GM10248 (cell line): Measurements from ENCODE around the gene HNRNPLL.
A peak's percentile ranks its signal among the peaks of the same experiment; 100 is the strongest.
"Not testable (repeated sequence)": the region's sequence is repeated elsewhere in the genome, so short reads cannot be mapped to it uniquely, and the experiment has no call there.

Source experiments
- CTCF ChIA-PET: fragments of 300-600 bp; sonication (Branson Sonifier 250); formaldehyde crosslinking; extraction: SDS; loops from one replicate; lab custom pipeline; 2021; ENCODE audit warnings: antibody characterized with exemption; lab: Yijun Ruan, JAX
- POLR2A ChIA-PET: fragments of 350-650 bp; sonication (Branson Sonifier 250); formaldehyde crosslinking; extraction: SDS; loops from one replicate; lab custom pipeline; 2020; ENCODE audit warnings: antibody characterized with exemption; lab: Yijun Ruan, JAX
- DNase-seq: peaks from one replicate; pipeline ENCODE4 v3.0.0; 2012; ENCODE audit errors: extremely low spot score
- TF ChIP-seq, protein P1 (sequence below): IDR thresholded peaks from 2 replicates; pipeline ENCODE4 v1.5.1; 2012; ENCODE audit warnings: mild to moderate bottlenecking, low read depth; ENCODE audit errors: extremely low read depth, missing control alignments, control extremely low read depth

HNRNPLL gene

DNA sequence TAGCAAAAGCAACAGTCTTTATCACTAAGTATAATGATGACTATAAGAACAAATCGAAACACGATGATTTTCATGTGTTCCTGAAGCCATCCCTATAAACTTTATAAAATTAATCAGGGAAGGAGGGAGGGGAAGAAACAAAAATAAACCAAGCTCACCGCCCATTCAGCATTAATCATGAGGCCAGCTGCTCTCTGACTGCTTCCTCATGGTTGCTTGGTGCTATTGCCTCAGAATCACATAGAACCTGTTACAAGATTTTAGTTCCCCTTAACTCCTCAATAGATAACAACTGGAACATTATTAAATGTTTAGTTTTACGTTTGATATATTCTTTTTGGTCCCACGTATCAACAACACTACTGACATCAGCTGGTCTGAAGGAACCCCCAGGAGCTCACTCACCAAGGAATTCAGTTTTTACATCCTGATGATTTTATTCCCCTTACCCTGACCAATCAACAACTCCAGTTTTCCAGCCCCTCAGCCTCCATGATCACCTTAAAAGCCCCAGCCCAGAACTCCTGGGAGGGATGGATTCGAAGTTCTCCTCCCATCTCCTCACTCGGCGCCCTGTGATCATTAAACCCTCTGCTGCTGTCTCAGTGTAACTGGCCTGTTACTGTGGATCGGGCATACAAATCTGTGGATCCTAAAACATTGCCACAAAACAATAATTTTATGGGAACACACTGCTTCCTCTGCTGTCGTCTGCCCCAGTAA is 10.6 kb upstream of the HNRNPLL start:
- ChIA-PET POLR2A (no interaction called here), CTCF (interaction anchor here (0.8 to 4.6 kb wide), 9 partner anchors 11 to 110 kb away, joined by 3 to 28 read pairs (median 3); partner anchors contain the start of gene HNRNPLL)
- TF ChIP-seq, protein P1, sequence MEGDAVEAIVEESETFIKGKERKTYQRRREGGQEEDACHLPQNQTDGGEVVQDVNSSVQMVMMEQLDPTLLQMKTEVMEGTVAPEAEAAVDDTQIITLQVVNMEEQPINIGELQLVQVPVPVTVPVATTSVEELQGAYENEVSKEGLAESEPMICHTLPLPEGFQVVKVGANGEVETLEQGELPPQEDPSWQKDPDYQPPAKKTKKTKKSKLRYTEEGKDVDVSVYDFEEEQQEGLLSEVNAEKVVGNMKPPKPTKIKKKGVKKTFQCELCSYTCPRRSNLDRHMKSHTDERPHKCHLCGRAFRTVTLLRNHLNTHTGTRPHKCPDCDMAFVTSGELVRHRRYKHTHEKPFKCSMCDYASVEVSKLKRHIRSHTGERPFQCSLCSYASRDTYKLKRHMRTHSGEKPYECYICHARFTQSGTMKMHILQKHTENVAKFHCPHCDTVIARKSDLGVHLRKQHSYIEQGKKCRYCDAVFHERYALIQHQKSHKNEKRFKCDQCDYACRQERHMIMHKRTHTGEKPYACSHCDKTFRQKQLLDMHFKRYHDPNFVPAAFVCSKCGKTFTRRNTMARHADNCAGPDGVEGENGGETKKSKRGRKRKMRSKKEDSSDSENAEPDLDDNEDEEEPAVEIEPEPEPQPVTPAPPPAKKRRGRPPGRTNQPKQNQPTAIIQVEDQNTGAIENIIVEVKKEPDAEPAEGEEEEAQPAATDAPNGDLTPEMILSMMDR: no peak
- no peak for DNase-seq

DNA sequence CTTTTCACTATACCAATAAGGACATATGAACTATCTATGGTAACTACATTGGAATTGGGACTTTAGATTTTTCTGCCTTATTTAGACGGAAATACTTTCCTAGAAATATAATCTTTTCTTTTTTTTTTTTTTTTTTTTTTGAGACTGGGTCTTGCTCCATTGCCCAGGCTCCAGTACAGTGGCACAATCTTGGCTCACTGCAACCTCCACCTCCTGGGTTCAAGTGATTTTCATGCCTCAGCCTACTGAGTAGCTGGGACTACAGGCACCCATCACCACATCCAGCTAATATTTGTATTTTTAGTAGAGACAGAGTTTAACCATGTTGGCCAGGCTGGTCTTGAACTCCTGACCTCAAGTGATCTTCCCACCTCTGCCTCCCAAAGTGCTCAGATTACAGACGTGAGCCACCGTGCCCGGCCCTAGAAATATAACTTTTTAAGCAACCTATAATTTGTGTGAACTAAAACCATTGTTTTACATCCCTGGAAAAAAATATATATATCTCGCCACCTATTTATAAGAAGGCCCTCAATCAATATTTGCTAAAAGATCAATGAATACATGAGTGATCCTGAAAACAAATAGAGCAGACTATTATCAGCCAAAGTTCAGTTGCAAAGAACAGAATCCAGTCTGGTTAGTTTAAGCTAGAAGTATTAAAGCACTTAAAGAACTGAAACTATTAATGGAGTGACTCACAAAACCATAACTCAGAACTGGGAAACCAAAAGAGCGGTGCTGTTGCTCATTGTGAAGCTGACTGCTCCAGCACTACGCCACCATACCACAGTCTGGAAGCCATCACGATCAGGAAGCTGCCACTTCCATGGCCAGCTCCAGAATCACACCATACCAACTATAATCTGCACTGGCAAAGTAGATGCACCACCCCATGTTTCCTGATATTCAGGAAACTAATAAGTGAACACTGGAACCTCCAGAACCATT is 8.4 kb upstream of the HNRNPLL start:
- ChIA-PET POLR2A (interaction anchor here (1.1 to 1.9 kb wide), 2 partner anchors 133 to 140 kb away, joined by 3 to 13 read pairs; partner anchors contain the start of gene SRSF7), CTCF (interaction anchor here (1.0 to 4.6 kb wide), 7 partner anchors 9 to 30 kb away, joined by 3 to 28 read pairs (median 5); partner anchors contain the start of gene HNRNPLL)
- peak; percentile 53 for DNase-seq
- TF ChIP-seq, protein P1: no peak

DNA sequence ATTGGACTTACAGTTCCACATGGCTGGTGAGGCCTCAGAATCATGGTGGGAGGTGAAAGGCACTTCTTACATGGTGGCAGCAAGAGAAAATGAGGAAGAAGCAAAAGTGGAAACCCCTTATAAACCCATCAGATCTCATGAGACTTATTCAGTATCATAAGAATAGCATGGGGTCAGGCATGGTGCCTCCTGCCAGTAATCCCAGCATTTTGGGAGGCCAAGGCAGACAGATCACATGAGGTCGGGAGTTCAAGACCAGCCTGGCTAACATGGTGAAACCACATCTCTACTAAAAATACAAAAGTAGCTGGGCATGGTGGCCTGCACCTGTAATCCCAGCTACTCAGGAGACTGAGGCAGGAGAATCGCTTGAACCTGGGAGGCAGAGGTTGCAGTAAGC is 6.5 kb upstream of the HNRNPLL start:
- CTCF ChIA-PET: interaction anchor here (0.9 to 1.1 kb wide), 2 partner anchors 9 to 95 kb away, joined by 3 read pairs; no protein-coding TSS in a partner anchor
- POLR2A ChIA-PET, DNase-seq: not testable (repeated sequence)

DNA sequence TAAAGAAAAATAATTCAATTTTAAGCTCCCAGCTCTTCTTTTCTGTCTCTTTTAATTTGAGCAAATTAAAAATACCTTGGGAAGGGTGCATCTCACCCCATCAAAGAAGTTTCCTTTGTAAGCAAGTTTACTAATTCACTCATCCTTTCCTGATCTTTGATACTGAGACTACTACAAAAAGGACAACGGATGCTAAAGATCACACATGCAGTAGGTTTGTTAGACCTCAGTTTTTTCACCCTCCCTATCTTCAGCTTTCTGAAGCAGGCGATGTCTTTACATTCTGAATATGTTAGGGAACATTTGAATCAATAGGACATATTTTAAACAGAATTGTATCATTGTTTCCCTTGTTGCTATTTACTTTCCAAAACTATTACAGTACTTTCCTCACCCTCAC is 6.0 kb upstream of the HNRNPLL start:
- TF ChIP-seq, protein P1: no peak
- DNase-seq: no peak
- ChIA-PET POLR2A (interaction anchor here (1.6 kb wide), 1 partner anchor 142 kb away, joined by 6 read pairs; the partner anchor contains the start of gene SRSF7), CTCF (interaction anchor here (1.1 kb wide), 1 partner anchor 96 kb away, joined by 3 read pairs; no protein-coding TSS in a partner anchor)

DNA sequence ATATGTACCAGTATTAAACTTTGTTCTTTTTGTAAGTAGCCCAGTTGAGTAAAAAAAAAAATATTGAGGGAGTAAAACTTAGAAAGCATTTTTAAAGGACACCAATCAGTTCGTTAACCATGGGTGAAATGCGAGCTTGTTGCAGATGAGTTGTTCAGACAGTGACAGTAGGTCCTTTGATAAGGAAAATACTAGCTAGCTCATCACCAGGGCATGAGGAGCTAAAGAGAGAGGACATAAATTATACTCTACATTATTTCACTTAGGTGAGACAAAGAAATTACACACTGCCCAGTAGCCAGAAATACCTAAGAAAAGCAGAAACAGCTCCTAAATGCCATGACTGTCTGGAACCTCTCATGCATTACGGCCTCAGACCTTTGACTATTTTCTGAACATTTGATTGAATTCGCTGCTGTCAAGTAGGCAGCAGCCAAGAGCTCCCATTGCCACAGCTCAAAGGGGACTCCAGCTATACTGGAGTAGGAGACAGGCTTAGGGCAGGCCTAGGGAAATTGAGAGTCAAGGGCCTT is 2.6 kb upstream of the HNRNPLL start:
- ChIA-PET CTCF (interaction anchor here (0.8 to 4.6 kb wide), 15 partner anchors 8 to 136 kb away, joined by 3 to 45 read pairs (median 6); partner anchors contain the start of gene GALM), POLR2A (interaction anchor here (1.4 kb wide), 1 partner anchor 146 kb away, joined by 11 read pairs; the partner anchor contains the start of gene SRSF7)
- TF ChIP-seq, protein P1: no peak
- DNase-seq: no peak

DNA sequence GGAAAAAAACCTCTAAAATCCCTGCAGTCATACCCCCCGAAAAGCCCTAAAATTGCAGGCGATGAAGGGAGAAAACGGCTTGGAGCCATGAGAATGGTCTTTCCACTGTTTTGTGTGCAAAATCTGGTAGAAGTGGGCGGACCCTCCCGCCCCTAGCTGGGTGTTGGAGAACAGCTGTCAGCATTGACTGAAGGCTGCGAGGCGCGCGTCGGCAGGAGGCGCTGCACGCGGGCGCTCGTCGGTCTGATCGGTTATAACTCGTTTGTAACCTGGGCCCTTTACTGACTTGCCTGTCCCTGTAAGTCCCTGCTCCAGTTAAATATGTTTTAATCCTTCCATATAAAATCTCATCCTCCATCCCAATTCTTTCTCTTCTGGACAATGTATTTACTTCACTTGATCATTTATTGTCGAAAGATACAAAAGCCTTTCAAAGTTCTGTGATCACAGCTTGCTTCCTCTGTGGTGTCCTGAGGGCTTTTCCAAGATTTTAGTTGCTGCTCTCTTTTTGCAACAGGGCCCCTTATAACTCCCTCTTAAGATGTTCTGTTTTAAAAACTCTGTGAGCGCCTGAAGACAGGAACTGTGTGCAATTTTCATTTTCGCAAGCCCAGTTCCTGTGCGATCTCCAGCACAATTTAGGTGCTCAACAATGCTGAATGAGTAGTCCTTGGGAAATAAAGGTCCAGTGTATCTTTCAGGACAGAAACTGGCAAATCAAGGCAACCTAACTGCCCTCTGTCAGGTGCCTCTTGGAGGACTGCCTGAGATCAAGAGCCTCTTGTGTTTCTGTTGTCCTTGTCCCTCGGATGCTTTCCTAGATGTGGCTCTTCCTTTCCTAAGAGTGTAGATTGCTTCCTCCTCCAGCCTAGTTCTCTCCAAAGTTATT is 918 bp upstream of the HNRNPLL start:
- ChIA-PET POLR2A (interaction anchor here (3.0 kb wide), 1 partner anchor 147 kb away, joined by 22 read pairs; the partner anchor contains the start of gene SRSF7), CTCF (interaction anchor here (0.6 to 4.7 kb wide), 35 partner anchors 9 to 138 kb away, joined by 3 to 45 read pairs (median 4); partner anchors contain the start of gene GALM)
- DNase-seq: peak; percentile 78
- TF ChIP-seq, protein P1: peak; percentile 97
